MG63 (cell line): ENCODE results near the gene ATP8B1. TPM values are rescaled to one million over a fixed set of nuclear protein-coding genes. Genes with fewer than 3 reads are reported as not detected.
"Not testable (repeated sequence)": the region's sequence is repeated elsewhere in the genome, so short reads cannot be mapped to it uniquely, and the experiment has no call there.

Source experiments
- DNase-seq: peaks from one replicate; pipeline ENCODE4 v3.0.0-alpha.2; 2020
- H3K27me3 ChIP-seq: fragments of 250-450 bp; sonication (Bioruptor Pico); 2 replicates; pipeline ENCODE4 v1.5.1; 2020; ENCODE audit warnings: mild to moderate bottlenecking, moderate library complexity
- H3K36me3 ChIP-seq: fragments of 250-450 bp; sonication (Bioruptor Pico); 2 replicates; pipeline ENCODE4 v1.5.1; 2020; ENCODE audit warnings: mild to moderate bottlenecking, moderate library complexity
- H3K4me3 ChIP-seq: fragments of 250-450 bp; sonication (Bioruptor Pico); 2 replicates; pipeline ENCODE4 v1.5.1; 2020; ENCODE audit warnings: mild to moderate bottlenecking, moderate library complexity
- H3K9me3 ChIP-seq: fragments of 250-450 bp; sonication (Bioruptor Pico); 2 replicates; pipeline ENCODE4 v1.5.1; 2020; ENCODE audit warnings: mild to moderate bottlenecking, moderate library complexity
- total RNA-seq: library from RNA; depleted of rRNA; stranded (reverse); fragments of >200 nt; shearing (Covaris generic); gene quantifications from 2 replicates; pipeline ENCODE4 v1.2.3, GENCODE V29; 2014; ENCODE audit warnings: low replicate concordance

The ATP8B1 gene
- total RNA-seq, 1 experiment from 2014 or later = 61.4 TPM

DNA sequence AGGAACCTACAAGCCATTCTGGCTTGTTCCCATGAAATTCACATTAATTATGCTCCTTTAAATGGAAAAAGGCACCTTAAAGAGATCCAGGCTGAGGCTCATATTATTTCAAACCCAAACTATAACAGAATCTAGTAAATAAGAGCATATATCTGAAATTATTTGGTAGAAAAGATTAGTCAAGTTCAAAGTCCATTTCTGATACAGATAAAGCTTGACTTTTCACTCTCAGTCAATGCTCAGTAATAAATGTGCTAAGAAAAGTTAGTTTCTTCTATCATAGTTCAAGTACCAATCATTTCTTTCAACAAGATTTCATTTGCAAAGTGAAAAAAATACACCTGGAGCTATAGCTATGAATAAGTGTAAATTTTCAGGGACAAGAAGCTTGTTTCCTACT, 119.6 kb downstream of the ATP8B1 start:
- Histone ChIP-seq H3K4me3 (no peak overlapping the region), H3K9me3 (no peaks in the 10 kb centered on the region), H3K27me3 (no peaks in the 10 kb centered on the region), H3K36me3 (peaks cover 73% of the 10 kb centered on the region)
- no peak for DNase-seq

DNA sequence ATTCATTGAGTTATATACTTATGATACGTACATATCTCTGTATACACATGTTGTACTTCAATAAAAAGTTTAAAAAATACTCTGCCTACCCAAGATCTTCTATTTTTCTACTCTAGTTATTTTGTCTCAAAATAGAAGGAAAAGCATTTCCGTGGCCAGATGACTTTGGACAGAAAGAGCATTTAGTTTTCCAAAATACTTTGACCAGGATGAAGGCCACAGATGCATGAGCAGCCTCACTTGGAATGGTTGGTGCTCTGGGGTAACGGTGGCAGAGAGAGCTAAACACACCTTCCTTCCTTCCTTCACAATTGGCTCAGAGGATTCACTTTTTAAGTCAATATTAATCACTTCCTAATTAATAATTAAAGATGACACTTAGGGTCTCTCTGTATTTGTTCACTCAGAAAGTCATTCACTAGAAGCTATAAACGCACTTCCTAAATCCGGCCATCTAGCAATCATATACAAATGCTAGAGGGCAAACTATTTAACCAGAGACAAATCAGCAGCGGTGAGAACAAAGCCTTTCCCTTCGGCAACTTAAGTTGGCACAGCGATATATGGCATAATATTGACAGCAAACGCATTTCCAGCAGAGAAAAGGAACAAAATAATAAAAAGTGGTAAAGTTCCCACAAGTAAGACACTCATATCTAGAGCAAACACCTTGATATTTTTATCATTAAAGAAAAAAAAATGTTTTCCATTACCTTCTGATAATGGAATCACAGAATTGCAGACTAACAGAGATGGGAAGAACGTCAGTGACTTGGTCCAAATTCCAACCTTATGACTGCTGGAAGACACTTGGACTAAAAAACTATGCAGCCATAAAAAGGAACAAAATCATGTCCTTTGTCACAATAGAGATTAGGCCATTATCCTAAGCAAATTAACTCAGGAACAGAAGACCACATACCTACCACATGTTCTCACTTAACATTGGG, 125.6 kb downstream of the ATP8B1 start:
- H3K9me3 ChIP-seq = peaks cover 8% of the 10 kb centered on the region; the same call in 1 of the 2 replicates
- no peak for DNase-seq

DNA sequence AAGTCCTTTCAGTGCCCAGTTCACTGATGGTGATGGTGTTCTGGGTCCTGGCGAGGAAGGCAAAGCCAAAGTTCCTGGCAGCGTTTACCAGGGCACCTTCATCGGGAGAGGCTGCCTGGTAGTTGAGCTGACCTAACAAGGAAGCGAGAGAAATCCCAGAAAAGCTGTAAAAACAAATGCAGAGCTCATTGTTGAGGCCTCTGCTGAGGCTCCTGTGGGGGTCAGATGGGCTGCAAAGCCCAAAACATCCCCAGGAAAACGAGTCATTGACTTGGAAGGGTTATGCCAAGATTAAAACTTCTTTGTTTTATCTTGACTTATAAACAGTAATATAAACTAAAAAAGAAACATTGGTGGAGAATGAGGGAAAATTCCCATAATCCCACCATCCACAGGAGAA, 128.2 kb downstream of the ATP8B1 start:
- no peak for DNase-seq
- Histone ChIP-seq H3K4me3 (no peak overlapping the region), H3K27me3 (no peaks in the 10 kb centered on the region), H3K9me3 (peaks cover 8% of the 10 kb centered on the region; the same call in 1 of the 2 replicates), H3K36me3 (peaks cover 71% of the 10 kb centered on the region)

More for the DNA sequence above, 125.6 kb downstream of the ATP8B1 start:
- Histone ChIP-seq H3K4me3 (no peak overlapping the region), H3K36me3 (peaks cover 62% of the 10 kb centered on the region), H3K27me3 (no peaks in the 10 kb centered on the region)

DNA sequence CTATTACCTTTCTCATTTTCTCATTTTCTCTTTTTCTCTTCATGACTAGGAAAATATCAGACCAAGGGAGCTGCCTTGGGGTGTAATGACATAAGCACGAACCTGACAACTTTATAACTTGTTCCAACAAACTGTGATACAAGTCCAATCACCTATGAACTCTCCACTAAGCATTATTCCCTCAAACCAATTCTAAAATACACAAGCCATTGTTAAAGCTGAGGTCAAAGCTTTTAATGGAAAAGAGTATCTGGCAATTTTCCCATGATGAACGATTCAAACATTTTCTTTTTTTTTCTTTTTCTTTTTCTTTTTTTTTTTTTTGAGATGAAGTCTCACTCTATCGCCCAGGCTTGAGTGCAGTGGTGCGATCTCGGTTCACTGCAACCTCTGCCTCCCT, 133.1 kb downstream of the ATP8B1 start:
- no peak overlapping the region for H3K4me3 ChIP-seq
- H3K9me3 ChIP-seq = peaks cover 8% of the 10 kb centered on the region; the same call in 1 of the 2 replicates
- no peak for DNase-seq
- H3K36me3 ChIP-seq = peaks cover 72% of the 10 kb centered on the region
- H3K27me3 ChIP-seq = no peaks in the 10 kb centered on the region

DNA sequence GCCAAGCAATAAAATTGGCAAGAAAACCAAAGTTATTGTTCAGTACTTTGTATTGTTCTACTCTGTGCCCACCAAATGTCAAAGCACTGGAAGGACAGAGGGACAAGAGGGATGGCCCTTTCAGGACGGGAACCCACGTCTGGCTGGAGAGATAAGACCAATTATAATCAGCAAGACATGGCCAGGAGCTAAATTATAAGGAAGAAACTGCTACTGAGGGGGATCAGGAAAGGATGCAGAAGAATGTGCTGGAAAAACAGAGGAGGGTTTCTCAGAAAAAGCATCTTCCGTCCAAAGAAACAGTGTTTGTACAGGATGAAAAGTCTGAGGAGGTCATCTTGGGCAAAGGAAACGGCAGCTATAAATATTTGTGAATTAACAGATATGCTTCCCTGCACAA, 135.1 kb downstream of the ATP8B1 start:
- Histone ChIP-seq H3K27me3 (no peaks in the 10 kb centered on the region), H3K36me3 (peaks cover 69% of the 10 kb centered on the region), H3K9me3 (0 out of 2 replicates have a peak, but pooled peaks cover 1% of the 10 kb centered on the region), H3K4me3 (no peak overlapping the region)
- DNase-seq = no peak

DNA sequence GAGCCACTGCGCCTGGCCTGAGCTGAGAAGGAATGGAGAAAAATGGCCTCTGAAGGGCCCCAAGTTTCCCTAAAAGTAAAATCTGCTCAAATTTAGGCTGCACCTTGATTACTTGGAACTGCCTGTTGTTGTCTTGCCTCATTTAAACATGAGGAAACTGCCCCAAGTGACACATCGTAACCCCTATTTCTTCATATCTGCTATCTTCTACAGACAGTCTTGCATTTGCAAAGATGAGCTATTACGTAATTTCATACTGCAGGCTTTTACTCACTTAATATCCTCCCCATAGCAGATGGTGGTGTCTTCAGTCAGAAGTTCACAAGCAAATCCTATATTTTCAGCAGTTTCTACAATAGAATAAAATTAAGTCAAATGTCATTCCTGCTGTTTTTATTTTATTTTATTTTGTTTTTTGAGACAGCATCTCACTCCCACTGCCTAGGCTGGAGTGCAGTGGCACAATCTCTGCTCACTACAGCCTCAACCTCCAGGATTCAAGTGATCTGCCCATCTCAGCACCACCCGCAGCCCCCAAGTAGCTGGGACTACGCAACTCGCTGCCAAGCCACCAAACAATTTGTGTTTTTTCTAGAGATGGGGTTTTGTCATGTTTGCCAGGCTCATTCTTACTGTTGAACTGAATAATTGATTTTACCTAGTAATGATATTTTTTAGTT, 136.2 kb downstream of the ATP8B1 start:
- Histone ChIP-seq H3K4me3 (no peak overlapping the region), H3K36me3 (peaks cover 72% of the 10 kb centered on the region), H3K9me3 (no peaks in the 10 kb centered on the region), H3K27me3 (no peaks in the 10 kb centered on the region)
- DNase-seq = no peak

DNA sequence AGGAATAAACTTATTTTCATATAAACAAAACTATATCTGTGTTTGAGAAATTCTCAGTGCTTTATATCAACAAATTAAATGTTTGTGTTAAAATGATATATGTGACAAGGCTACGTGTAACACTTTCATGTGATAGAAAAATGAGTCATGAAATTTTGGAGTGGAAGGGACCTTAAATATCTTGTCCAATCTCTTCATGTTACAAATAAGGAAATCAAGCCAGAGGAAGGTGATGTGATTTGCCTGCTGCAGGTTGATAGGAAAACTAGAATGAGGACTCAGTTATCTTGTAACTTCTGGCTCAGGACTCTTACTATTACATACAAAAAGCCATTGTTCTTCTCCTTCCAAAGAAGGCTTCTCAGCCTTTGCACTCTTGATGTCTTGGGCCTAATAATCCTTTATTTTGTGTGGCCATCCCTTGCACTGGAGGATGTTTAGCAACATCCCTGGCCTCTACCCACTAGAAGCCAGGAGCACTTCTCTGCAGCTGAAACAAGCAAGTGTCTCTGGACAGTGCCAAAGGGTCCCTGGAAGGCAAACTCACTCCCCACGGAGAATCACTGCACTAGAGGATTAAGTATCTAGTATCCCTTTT, 138.4 kb downstream of the ATP8B1 start:
- DNase-seq = no peak
- no peaks in the 10 kb centered on the region for H3K9me3 ChIP-seq
- H3K36me3 ChIP-seq = peaks cover 69% of the 10 kb centered on the region
- H3K4me3 ChIP-seq = no peak overlapping the region
- no peaks in the 10 kb centered on the region for H3K27me3 ChIP-seq

DNA sequence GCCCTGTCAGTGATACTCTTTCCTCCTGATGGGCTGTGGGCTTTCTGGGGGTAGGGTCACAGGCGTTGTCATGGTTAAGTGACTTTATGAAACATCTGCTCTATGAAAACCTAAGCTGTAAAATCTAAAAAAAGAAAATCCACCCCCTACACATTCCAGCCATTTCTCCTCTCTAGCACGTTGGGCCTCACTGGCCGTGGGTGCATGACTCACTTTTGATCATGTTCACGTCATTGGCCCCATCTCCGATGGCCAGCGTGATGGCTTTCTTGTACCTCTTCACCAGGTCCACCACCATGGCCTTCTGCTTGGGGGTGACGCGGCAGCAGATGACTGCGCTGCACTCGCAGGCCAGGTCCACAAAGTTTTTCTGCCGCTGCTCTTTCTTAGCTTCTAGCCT, 142.2 kb downstream of the ATP8B1 start:
- Histone ChIP-seq H3K9me3 (no peaks in the 10 kb centered on the region), H3K27me3 (no peaks in the 10 kb centered on the region), H3K4me3 (no peak overlapping the region), H3K36me3 (peaks cover 81% of the 10 kb centered on the region)
- DNase-seq = no peak

DNA sequence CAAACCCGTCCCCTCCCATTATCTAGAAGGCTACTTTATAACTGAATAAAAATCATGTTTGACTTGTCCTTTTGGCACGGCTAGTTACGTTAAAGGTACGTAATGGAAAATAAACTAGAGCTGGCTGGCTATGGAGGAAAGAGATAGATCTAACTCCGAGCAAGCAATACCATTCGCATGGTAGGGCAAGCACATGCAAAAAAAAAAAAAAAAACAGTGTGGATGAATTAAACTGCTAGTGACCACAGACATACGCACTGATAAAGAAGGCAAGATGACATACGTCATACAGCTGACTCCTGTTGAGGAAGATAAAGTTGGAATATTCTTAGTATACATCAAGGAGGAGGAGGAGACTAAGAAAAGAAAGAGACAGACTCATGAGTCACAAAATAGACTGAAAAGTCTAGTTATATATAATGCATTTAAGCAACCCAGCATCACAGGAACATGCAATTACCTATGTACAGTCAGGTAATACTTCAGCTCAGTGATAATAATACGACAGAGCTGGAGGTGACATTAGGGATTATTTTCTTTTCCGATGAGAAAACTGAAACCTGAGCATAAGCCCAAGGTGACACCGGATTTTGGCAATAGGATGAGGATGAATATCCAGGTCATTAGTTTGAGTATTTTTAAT, 143.5 kb downstream of the ATP8B1 start:
- Histone ChIP-seq H3K4me3 (no peak overlapping the region), H3K27me3 (no peaks in the 10 kb centered on the region), H3K9me3 (no peaks in the 10 kb centered on the region), H3K36me3 (peaks cover 84% of the 10 kb centered on the region)
- DNase-seq = no peak

DNA sequence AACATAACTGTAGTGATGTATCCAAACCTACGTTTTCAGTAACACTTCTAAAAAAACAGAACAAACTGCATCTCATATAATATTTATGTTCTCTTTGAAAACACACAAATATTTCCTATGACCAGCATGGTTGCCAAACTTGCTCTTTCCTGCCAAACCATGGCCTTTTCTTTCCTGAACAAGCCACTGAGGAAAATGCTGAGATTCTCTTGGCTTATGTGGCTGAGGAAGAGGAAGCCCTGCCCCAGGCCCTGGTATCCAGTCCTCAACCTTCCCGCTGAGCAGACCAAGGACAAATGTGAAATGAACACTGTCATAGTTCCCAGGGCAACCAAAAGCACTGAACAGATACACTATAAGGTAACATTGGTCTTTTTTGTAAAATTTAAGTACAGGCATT, 145.6 kb downstream of the ATP8B1 start:
- H3K27me3 ChIP-seq = no peaks in the 10 kb centered on the region
- H3K4me3 ChIP-seq = no peak overlapping the region
- no peaks in the 10 kb centered on the region for H3K9me3 ChIP-seq
- DNase-seq = no peak
- H3K36me3 ChIP-seq = peaks cover 77% of the 10 kb centered on the region

DNA sequence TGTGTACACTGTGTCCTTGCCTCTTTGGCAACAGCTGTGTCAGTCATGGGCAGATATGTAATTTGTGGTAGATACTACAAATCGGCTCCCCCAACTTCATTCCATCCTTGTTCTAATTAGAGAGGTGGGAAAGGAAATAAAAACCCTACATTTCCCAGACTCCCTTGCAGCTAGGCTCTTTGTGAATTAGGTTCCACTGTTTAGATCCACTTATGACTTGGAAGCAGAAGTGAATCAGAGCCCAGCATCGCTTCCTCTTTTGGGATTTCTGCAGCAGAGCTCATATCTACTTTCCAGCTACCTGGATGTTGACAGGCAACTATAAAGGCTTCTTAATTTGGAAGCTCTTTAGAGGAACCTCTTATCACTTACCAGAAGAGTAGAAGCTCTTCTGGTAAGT, 147.4 kb downstream of the ATP8B1 start:
- no peak for DNase-seq
- no peaks in the 10 kb centered on the region for H3K27me3 ChIP-seq
- no peaks in the 10 kb centered on the region for H3K9me3 ChIP-seq
- H3K4me3 ChIP-seq = no peak overlapping the region
- peaks cover 77% of the 10 kb centered on the region for H3K36me3 ChIP-seq

DNA sequence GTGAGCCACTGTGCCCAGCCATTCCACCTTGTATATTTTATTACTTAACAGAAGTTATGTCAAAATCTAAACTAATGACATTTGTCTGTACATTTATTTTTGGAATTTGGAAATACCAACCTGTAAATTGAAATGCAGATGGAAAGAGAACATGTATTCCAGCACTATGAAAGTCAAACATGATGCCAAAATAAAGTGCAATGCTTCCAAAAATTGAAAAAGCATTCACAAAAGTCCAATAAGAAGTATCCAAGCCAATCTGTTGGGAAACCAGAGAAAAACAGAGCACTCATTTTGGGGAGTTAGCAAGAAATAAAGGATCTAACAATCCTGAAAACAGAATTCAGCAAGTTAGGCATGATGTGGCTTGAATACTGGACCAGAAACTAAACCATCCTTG, 151.2 kb downstream of the ATP8B1 start:
- no peaks in the 10 kb centered on the region for H3K9me3 ChIP-seq
- DNase-seq = no peak
- no peak overlapping the region for H3K4me3 ChIP-seq
- no peaks in the 10 kb centered on the region for H3K27me3 ChIP-seq
- peaks cover 78% of the 10 kb centered on the region for H3K36me3 ChIP-seq

DNA sequence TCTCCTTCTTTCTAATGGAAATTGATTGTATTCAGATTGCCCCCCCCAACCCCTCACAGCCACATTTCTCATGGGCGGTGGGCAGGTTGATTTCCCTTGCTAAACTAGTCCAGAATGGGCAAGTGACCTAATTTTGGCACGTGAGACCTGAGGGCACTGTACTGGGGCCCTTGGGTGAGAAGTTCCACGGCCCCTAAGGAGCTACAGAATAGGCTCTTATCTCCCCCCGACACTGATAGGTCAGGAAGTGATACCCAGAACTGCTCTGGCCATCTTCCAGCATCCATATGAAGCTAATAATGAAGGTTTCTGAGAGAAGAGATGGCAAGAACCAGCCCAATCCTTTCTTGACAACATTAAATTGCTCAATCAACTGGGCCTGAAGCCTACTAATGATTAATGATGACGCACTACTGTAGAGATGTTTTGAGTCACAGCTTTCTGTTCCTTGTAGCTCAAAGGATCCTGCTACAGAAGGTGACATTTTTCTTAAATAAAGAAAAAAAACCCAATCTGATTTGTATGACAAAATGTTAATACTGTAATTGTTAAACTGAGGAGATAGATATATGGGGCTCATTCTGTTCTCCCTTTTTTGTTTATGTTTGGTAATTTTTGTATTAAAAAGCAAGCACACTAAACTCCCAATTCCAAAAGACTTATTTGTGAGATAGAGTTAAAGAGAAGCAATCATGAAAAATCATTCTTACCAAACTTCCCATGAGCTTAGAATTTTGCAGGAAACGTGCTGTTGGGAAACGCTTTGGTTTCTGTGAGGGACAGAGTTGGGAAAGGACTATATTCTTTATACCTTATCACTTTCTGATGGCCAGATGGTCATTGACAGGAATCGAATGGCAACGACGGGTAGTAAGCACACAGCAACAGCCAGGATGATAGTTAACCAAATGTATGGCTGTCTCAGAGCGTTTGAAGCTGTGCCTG, 153.3 kb downstream of the ATP8B1 start:
- H3K9me3 ChIP-seq = no peaks in the 10 kb centered on the region
- no peak for DNase-seq
- H3K27me3 ChIP-seq = no peaks in the 10 kb centered on the region
- H3K36me3 ChIP-seq = peaks cover 74% of the 10 kb centered on the region
- H3K4me3 ChIP-seq = no peak overlapping the region

DNA sequence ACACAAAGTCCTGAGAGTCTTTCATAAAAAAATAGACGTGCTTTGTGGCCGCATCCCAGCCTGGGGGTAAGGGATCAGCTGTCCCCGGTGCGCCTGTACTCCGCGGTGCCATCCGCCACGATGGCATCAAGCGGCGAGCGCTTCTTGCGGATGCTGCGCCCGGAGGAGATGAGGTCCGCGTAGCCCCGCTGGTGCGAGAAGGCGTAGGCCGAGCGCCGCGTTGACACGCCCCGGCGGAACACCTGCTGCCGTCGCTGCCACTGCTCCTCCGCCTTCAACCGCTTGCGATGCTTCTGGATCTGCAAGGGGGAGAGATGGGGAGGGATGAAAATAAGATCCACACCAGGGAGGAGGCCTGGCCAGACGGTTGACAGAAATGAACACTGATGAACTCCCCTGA, 154.7 kb downstream of the ATP8B1 start:
- peaks cover 83% of the 10 kb centered on the region for H3K36me3 ChIP-seq
- no peak overlapping the region for H3K4me3 ChIP-seq
- no peaks in the 10 kb centered on the region for H3K27me3 ChIP-seq
- no peak for DNase-seq
- H3K9me3 ChIP-seq = no peaks in the 10 kb centered on the region

DNA sequence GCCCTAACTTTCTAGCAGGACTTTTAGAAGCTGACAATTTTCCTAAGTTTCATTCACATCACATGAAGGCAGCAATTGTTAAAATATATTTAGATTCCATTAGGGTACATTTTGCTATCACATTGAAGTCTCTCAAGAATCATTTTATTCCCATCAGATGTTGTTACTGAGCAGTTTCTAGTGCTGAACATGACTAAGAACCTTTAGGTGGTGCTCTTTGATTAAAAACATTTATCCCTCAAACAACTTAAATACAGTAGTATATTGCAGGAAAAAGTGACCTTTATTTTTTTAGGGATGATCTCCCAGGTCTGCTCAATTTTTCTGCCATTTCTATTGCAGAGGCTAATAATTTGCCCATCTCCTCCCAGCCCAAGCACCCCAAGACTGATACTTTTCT, 158.6 kb downstream of the ATP8B1 start:
- Histone ChIP-seq H3K9me3 (no peaks in the 10 kb centered on the region), H3K36me3 (peaks cover 60% of the 10 kb centered on the region), H3K4me3 (no peak overlapping the region), H3K27me3 (no peaks in the 10 kb centered on the region)
- no peak for DNase-seq

DNA sequence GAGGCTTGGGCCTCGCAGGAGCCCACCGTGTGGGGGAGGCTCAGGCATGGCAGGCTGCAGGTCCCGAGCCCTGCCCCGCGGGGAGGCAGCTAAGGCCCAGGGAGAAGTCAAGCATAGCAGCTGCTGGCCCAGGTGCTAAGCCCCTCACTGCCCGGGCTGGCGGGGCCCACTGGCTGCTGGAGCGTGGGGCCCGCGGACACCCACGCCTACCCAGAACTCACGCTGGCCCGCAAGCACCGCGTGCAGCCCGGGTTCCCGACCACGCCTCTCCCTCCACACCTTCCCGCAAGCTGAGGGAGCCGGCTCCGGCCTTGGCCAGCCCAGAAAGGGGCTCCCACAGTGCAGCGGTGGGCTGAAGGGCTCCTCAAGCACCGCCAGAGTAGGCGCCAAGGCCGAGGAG, 159.4 kb downstream of the ATP8B1 start:
- not testable (repeated sequence) for H3K27me3 ChIP-seq, DNase-seq, H3K9me3 ChIP-seq, H3K4me3 ChIP-seq
- peaks cover 53% of the 10 kb centered on the region for H3K36me3 ChIP-seq
